CD4-positive, CD25-positive, alpha-beta regulatory T cell (primary cell): ENCODE measurements around the gene MVB12B. TPM values are rescaled to one million over a fixed set of nuclear protein-coding genes. Genes with fewer than 3 reads are reported as not detected.

Experiments used
- ATAC-seq, 2 donors: fragments of 150-1000 bp; cut with Tn5 transposase; one replicate each; pipeline ENCODE4 v1.10.0; 2021; ENCODE audit warnings: low read depth in 2 of 2, moderate number of reproducible peaks in 2 of 2, moderate library complexity in 1 of 2
- DNase-seq, 3 donors: peaks; one replicate each; pipeline versions ENCODE4 v3.0.0 to v3.0.0-alpha.2; 2012 to 2022; ENCODE audit warnings: mixed read lengths in 1 of 3
- H3K27ac ChIP-seq: one replicate; pipeline ENCODE4 v1.7.0; 2013; ENCODE audit warnings: mild to moderate bottlenecking, low read length; ENCODE audit not compliant: insufficient read depth, poor library complexity, severe bottlenecking
- H3K27me3 ChIP-seq: one replicate; pipeline ENCODE4 v1.7.0; 2013; ENCODE audit warnings: low read length; ENCODE audit not compliant: control insufficient read depth, insufficient read depth
- H3K36me3 ChIP-seq: one replicate; pipeline ENCODE4 v1.7.0; 2013; ENCODE audit warnings: mild to moderate bottlenecking, low read length, moderate library complexity; ENCODE audit not compliant: control insufficient read depth, insufficient read depth
- H3K4me1 ChIP-seq: 2 replicates; pipeline ENCODE4 v1.7.0; 2013; ENCODE audit warnings: mild to moderate bottlenecking, low read length; ENCODE audit not compliant: insufficient read depth, control insufficient read depth, poor library complexity, severe bottlenecking
- H3K4me3 ChIP-seq: one replicate; pipeline ENCODE4 v1.7.0; 2013; ENCODE audit warnings: low read depth, mild to moderate bottlenecking, low read length, moderate library complexity
- H3K9me3 ChIP-seq, 2 experiments: 1 replicate in 1 of 2; 2 replicates in 1 of 2; pipeline ENCODE4 v1.7.0; 2013; ENCODE audit warnings: low read length in 2 of 2, mild to moderate bottlenecking in 1 of 2, moderate library complexity in 1 of 2; ENCODE audit not compliant: control insufficient read depth in 2 of 2
- H3K27ac Mint-ChIP-seq, 3 donors: one replicate each; pipeline ENCODE4 v1.8.0; 2020 to 2022; ENCODE audit warnings: mild to moderate bottlenecking in 3 of 3, mixed read lengths in 3 of 3, moderate library complexity in 2 of 3
- H3K27me3 Mint-ChIP-seq: one replicate; pipeline ENCODE4 v1.8.0; 2022; ENCODE audit warnings: mild to moderate bottlenecking, mixed read lengths
- H3K36me3 Mint-ChIP-seq: one replicate; pipeline ENCODE4 v1.8.0; 2020; ENCODE audit warnings: mixed read lengths
- H3K4me1 Mint-ChIP-seq, 4 donors: one replicate each; pipeline ENCODE4 v1.8.0; 2020 to 2022; ENCODE audit warnings: mixed read lengths in 4 of 4, mild to moderate bottlenecking in 1 of 4
- H3K4me3 Mint-ChIP-seq, 4 donors: one replicate each; pipeline ENCODE4 v1.8.0; 2020 to 2022; ENCODE audit warnings: mild to moderate bottlenecking in 4 of 4, mixed read lengths in 4 of 4, moderate library complexity in 3 of 4
- H3K9me3 Mint-ChIP-seq, 7 donors: one replicate each; pipeline ENCODE4 v1.8.0; 2020 to 2022; ENCODE audit warnings: mixed read lengths in 7 of 7, mild to moderate bottlenecking in 3 of 7, moderate library complexity in 2 of 7
- polyA plus RNA-seq, 4 donors: library from polyadenylated mRNA; unstranded; fragments of 300-500 nt; fragmentation: Illumina TruSeq; gene quantifications; one replicate each; pipeline ENCODE4 v1.2.3, GENCODE V29; 2021
- total RNA-seq: library from RNA; stranded (reverse); gene quantifications from one replicate; pipeline ENCODE4 v1.2.3, GENCODE V29; 2022

The MVB12B gene
- total and polyA plus RNA-seq, 5 donors from 2014 or later: 0.60 to 5.1 (median 1.4) TPM

- no peak overlapping the region for H3K27ac ChIP-seq
- no peaks in the 10 kb centered on the region for H3K27me3 ChIP-seq
- ATAC-seq (no peak), DNase-seq (no peak)
- peaks cover 3% of the 10 kb centered on the region for H3K36me3 Mint-ChIP-seq
- H3K4me1 ChIP-seq: no peaks in the 10 kb centered on the region
- H3K9me3 Mint-ChIP-seq: no peaks in the 10 kb centered on the region
- H3K4me3 Mint-ChIP-seq: no peak overlapping the region
- H3K27me3 Mint-ChIP-seq: no peaks in the 10 kb centered on the region
- H3K4me3 ChIP-seq: no peak overlapping the region
- peaks cover 0 to 16% (median 8%) of the 10 kb centered on the region in 4 donors for H3K4me1 Mint-ChIP-seq
- H3K9me3 ChIP-seq: no peaks in the 10 kb centered on the region
- no peaks in the 10 kb centered on the region for H3K36me3 ChIP-seq
- H3K27ac Mint-ChIP-seq: no peak overlapping the region
Measured at GRCh38 chr9:126334721-126335621, 8.3 kb downstream of the MVB12B start.

- Mint-ChIP-seq H3K27ac (no peak overlapping the region), H3K36me3 (peaks cover 8% of the 10 kb centered on the region), H3K27me3 (no peaks in the 10 kb centered on the region), H3K4me3 (no peak overlapping the region), H3K9me3 (no peaks in the 10 kb centered on the region), H3K4me1 (peaks cover 0 to 10% (median 3%) of the 10 kb centered on the region in 4 donors)
- Histone ChIP-seq H3K27ac (no peak overlapping the region), H3K4me3 (no peak overlapping the region), H3K27me3 (no peaks in the 10 kb centered on the region), H3K9me3 (no peaks in the 10 kb centered on the region), H3K4me1 (no peaks in the 10 kb centered on the region), H3K36me3 (peaks cover 7% of the 10 kb centered on the region)
- ATAC-seq (no peak), DNase-seq (no peak)
Measured at GRCh38 chr9:126335837-126336735, 9.5 kb downstream of the MVB12B start.

- no peaks in the 10 kb centered on the region for H3K9me3 ChIP-seq
- H3K9me3 Mint-ChIP-seq: no peaks in the 10 kb centered on the region
- no peak for ATAC-seq
- H3K27ac Mint-ChIP-seq: no peak overlapping the region
- H3K4me1 Mint-ChIP-seq: peaks cover 0 to 10% (median 3%) of the 10 kb centered on the region in 4 donors
- no peak overlapping the region for H3K4me3 Mint-ChIP-seq
- H3K36me3 ChIP-seq: peaks cover 7% of the 10 kb centered on the region
- H3K27me3 ChIP-seq: no peaks in the 10 kb centered on the region
- H3K4me3 ChIP-seq: no peak overlapping the region
- no peak for DNase-seq
- H3K36me3 Mint-ChIP-seq: peaks cover 10% of the 10 kb centered on the region
- no peaks in the 10 kb centered on the region for H3K4me1 ChIP-seq
- no peak overlapping the region for H3K27ac ChIP-seq
- H3K27me3 Mint-ChIP-seq: no peaks in the 10 kb centered on the region
Measured at GRCh38 chr9:126336736-126337325, 10.2 kb downstream of the MVB12B start.

- Mint-ChIP-seq H3K27ac (no peak overlapping the region), H3K4me3 (no peak overlapping the region), H3K4me1 (peaks cover 0 to 13% (median 3%) of the 10 kb centered on the region in 4 donors), H3K27me3 (no peaks in the 10 kb centered on the region), H3K36me3 (peaks cover 7% of the 10 kb centered on the region), H3K9me3 (no peaks in the 10 kb centered on the region)
- Histone ChIP-seq H3K27me3 (no peaks in the 10 kb centered on the region), H3K9me3 (no peaks in the 10 kb centered on the region), H3K27ac (no peak overlapping the region), H3K36me3 (peaks cover 8% of the 10 kb centered on the region), H3K4me3 (no peak overlapping the region), H3K4me1 (no peaks in the 10 kb centered on the region)
- ATAC-seq: no peak
- DNase-seq: no peak
Measured at GRCh38 chr9:126337729-126338372, 11.2 kb downstream of the MVB12B start.

GRCh38 chr9:126338945-126339344, 12.3 kb downstream of the MVB12B start:
- H3K36me3 ChIP-seq: peaks cover 13% of the 10 kb centered on the region
- H3K4me3 ChIP-seq: no peak overlapping the region
- H3K27me3 ChIP-seq: no peaks in the 10 kb centered on the region
- no peaks in the 10 kb centered on the region for H3K27me3 Mint-ChIP-seq
- peak overlapping the region in 1 of 3 donors; percentile 54 for H3K27ac Mint-ChIP-seq
- H3K4me1 Mint-ChIP-seq: peaks cover 0 to 12% (median 3%) of the 10 kb centered on the region in 4 donors
- no peak overlapping the region for H3K4me3 Mint-ChIP-seq
- H3K36me3 Mint-ChIP-seq: peaks cover 10% of the 10 kb centered on the region
- no peak overlapping the region for H3K27ac ChIP-seq
- DNase-seq: no peak
- no peaks in the 10 kb centered on the region for H3K4me1 ChIP-seq
- no peaks in the 10 kb centered on the region for H3K9me3 Mint-ChIP-seq
- no peaks in the 10 kb centered on the region for H3K9me3 ChIP-seq
- ATAC-seq: no peak

- Histone ChIP-seq H3K27me3 (no peaks in the 10 kb centered on the region), H3K4me1 (no peaks in the 10 kb centered on the region), H3K36me3 (peaks cover 13% of the 10 kb centered on the region), H3K9me3 (no peaks in the 10 kb centered on the region), H3K27ac (no peak overlapping the region), H3K4me3 (no peak overlapping the region)
- ATAC-seq (no peak), DNase-seq (no peak)
- H3K4me3 Mint-ChIP-seq: no peak overlapping the region
- no peaks in the 10 kb centered on the region for H3K9me3 Mint-ChIP-seq
- peaks cover 16% of the 10 kb centered on the region for H3K36me3 Mint-ChIP-seq
- H3K27me3 Mint-ChIP-seq: no peaks in the 10 kb centered on the region
- no peak overlapping the region for H3K27ac Mint-ChIP-seq
- H3K4me1 Mint-ChIP-seq: peaks cover 0 to 10% (median 3%) of the 10 kb centered on the region in 4 donors
Measured at GRCh38 chr9:126341426-126341825, 14.8 kb downstream of the MVB12B start.

GRCh38 chr9:126341902-126342301, 15.3 kb downstream of the MVB12B start:
- peaks cover 20% of the 10 kb centered on the region for H3K36me3 Mint-ChIP-seq
- H3K4me1 Mint-ChIP-seq: peaks cover 0 to 10% (median 5%) of the 10 kb centered on the region in 4 donors
- Histone ChIP-seq H3K27ac (no peak overlapping the region), H3K4me3 (no peak overlapping the region), H3K4me1 (no peaks in the 10 kb centered on the region), H3K27me3 (no peaks in the 10 kb centered on the region), H3K9me3 (no peaks in the 10 kb centered on the region), H3K36me3 (peaks cover 13% of the 10 kb centered on the region)
- ATAC-seq (no peak), DNase-seq (no peak)
- H3K27me3 Mint-ChIP-seq: no peaks in the 10 kb centered on the region
- no peak overlapping the region for H3K27ac Mint-ChIP-seq
- no peak overlapping the region for H3K4me3 Mint-ChIP-seq
- H3K9me3 Mint-ChIP-seq: no peaks in the 10 kb centered on the region
